Progenitor cell of endocrine pancreas (in vitro differentiated cells): ENCODE measurements around the gene HINFP. TPM values are rescaled to one million over a fixed set of nuclear protein-coding genes. Genes with fewer than 3 reads are reported as not detected.
A peak's percentile ranks its signal among the peaks of the same experiment; 100 is the strongest.

Experiments
- DNase-seq: peaks from one replicate; pipeline ENCODE4 v3.0.0; 2021; ENCODE audit warnings: low spot score; ENCODE audit not compliant: unreplicated experiment
- H3K27ac Mint-ChIP-seq: 2 replicates; pipeline ENCODE4 v1.8.0; 2021; ENCODE audit warnings: mild to moderate bottlenecking, moderate library complexity, mixed read lengths
- H3K27me3 Mint-ChIP-seq: 2 replicates; pipeline ENCODE4 v1.8.0; 2021; ENCODE audit warnings: mixed read lengths
- H3K36me3 Mint-ChIP-seq: 2 replicates; pipeline ENCODE4 v1.8.0; 2022; ENCODE audit warnings: mixed read lengths; ENCODE audit not compliant: insufficient read depth
- H3K4me1 Mint-ChIP-seq: 2 replicates; pipeline ENCODE4 v1.8.0; 2021; ENCODE audit warnings: low read depth, mixed read lengths
- H3K4me3 Mint-ChIP-seq: 2 replicates; pipeline ENCODE4 v1.8.0; 2021; ENCODE audit warnings: low read depth, mild to moderate bottlenecking, moderate library complexity, mixed read lengths
- H3K9me3 Mint-ChIP-seq: 2 replicates; pipeline ENCODE4 v1.8.0; 2021; ENCODE audit warnings: low read depth, mixed read lengths
- total RNA-seq: library from RNA; stranded (reverse); gene quantifications from 2 replicates; pipeline ENCODE4 v1.2.1, GENCODE V29; 2021
- TF ChIP-seq, protein P1 (sequence below): fragments of 200-600 bp; sonication (generic); IDR thresholded peaks from one replicate; pipeline ENCODE4 v1.5.0; 2021; ENCODE audit warnings: antibody characterized with exemption, mild to moderate bottlenecking; ENCODE audit not compliant: unreplicated experiment

Gene HINFP
- total RNA-seq, 1 donor from 2014 or later, result 48.7 TPM

DNA sequence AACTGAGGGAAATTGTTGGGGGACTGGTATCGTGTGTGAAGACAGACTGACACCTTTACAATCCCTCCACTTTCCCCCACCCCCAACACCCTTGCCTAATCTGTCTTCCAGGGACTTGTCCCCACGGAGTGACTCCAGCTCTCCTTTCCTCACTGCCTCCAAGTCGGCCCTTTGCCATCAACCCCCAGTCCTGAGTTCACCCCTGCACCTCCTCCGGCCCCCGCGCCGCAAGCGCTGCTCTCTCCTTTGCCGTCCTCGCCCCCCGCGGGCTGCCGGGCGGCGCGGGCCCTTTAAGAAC, 27.3 kb downstream of the HINFP start:
- Mint-ChIP-seq H3K9me3 (no peaks in the 10 kb centered on the region), H3K4me1 (no peaks in the 10 kb centered on the region), H3K27ac (no peak overlapping the region), H3K36me3 (no peaks in the 10 kb centered on the region), H3K27me3 (peaks cover 76% of the 10 kb centered on the region), H3K4me3 (peak overlapping the region; percentile 61)
- no peak for DNase-seq
- TF ChIP-seq, protein P1, sequence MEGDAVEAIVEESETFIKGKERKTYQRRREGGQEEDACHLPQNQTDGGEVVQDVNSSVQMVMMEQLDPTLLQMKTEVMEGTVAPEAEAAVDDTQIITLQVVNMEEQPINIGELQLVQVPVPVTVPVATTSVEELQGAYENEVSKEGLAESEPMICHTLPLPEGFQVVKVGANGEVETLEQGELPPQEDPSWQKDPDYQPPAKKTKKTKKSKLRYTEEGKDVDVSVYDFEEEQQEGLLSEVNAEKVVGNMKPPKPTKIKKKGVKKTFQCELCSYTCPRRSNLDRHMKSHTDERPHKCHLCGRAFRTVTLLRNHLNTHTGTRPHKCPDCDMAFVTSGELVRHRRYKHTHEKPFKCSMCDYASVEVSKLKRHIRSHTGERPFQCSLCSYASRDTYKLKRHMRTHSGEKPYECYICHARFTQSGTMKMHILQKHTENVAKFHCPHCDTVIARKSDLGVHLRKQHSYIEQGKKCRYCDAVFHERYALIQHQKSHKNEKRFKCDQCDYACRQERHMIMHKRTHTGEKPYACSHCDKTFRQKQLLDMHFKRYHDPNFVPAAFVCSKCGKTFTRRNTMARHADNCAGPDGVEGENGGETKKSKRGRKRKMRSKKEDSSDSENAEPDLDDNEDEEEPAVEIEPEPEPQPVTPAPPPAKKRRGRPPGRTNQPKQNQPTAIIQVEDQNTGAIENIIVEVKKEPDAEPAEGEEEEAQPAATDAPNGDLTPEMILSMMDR, result no peak

DNA sequence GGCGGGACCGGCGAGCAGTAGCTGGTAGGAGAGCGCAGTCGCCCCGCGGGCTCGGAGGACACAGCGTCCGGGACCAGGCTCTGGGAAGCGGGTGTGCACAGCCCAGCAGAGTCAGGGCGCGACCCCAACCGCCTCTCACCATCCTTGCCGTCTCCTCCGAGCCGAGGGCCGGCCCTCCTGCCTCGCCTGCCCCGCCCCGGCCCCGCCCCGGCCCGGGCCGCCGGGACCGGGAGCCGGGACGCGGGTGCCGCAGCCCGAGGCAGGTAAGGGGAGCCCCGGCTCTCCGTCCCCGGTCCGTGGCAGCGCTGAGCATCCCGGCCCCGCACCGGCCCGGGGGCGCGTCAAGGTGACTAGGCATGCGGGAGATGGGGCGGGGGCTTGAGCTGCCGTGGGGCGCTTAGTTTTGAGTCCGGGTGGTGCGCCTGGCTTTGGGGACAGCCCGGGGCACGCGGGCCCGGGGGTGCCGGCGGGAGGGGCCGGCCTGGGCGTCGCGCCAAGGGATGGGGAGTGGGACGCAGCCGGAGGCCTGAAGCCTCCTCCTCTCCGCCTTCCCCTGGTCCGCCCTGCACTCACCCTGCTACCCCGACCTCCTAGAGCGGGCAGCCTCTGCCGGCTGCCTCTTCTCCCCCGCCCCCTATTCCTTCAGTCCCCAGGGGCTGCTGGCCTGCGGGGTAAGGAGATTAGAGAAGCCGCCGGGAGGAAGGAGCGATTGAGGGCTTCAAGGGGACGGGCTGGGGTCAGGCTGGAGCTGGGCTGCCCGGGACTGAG, 27.8 kb downstream of the HINFP start, which contains the start of gene ABCG4:
TSS of gene ABCG4 (plus strand) at position 35 of the 768 bp plus-strand sequence. CDS start 914 bp downstream, outside the sequence.
- Mint-ChIP-seq H3K4me3 (peak within 1 kb of the TSS; percentile 66), H3K27me3 (peaks cover 79% of the 10 kb centered on the region), H3K4me1 (no peaks in the 10 kb centered on the region), H3K9me3 (no peaks in the 10 kb centered on the region), H3K36me3 (no peaks in the 10 kb centered on the region), H3K27ac (no peak within 1 kb of the TSS)
- TF ChIP-seq, protein P1, result no peak
- no peak for DNase-seq

DNA sequence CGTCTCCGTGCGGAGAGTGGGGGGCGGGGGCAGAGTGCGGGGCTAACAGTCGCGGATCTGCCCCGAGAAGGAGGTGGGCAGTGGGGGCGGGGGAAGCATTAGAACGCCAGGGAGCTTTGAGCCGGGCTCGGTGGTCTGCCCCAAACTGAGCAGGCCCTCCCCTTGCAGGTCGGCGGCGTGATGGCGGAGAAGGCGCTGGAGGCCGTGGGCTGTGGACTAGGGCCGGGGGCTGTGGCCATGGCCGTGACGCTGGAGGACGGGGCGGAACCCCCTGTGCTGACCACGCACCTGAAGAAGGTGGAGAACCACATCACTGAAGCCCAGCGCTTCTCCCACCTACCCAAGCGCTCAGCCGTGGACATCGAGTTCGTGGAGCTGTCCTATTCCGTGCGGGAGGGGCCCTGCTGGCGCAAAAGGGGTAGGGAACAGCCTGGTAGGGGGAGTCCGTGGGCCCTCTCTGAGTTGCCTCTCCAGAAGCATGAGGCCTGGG, 28.5 kb downstream of the HINFP start:
- Mint-ChIP-seq H3K36me3 (no peaks in the 10 kb centered on the region), H3K27me3 (peaks cover 79% of the 10 kb centered on the region), H3K27ac (no peak overlapping the region), H3K4me1 (no peaks in the 10 kb centered on the region), H3K4me3 (peak overlapping the region; percentile 66), H3K9me3 (no peaks in the 10 kb centered on the region)
- TF ChIP-seq, protein P1, result no peak
- no peak for DNase-seq

DNA sequence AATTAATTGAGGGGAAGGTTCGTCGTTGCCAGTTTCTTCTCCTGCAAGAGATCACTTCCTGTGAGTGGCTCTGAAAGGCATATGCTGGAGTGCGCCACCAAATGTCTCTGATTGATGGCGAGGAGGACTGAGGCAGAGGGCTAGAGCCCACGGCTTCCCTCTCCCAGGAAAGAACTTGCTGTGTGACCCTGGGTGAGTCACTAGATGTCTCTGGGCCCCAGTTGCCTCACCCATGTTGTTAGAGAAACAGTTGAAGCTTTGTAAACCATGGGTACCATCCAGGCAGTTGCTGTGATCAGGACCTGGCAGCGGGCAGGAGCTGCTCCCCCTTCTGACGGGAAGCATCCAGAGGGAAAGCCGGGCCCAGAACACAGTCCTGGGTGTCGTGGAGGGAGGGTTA, 30.7 kb downstream of the HINFP start:
- TF ChIP-seq, protein P1, result no peak
- Mint-ChIP-seq H3K4me3 (no peak overlapping the region), H3K36me3 (no peaks in the 10 kb centered on the region), H3K9me3 (no peaks in the 10 kb centered on the region), H3K4me1 (no peaks in the 10 kb centered on the region), H3K27me3 (peaks cover 80% of the 10 kb centered on the region), H3K27ac (no peak overlapping the region)
- no peak for DNase-seq

DNA sequence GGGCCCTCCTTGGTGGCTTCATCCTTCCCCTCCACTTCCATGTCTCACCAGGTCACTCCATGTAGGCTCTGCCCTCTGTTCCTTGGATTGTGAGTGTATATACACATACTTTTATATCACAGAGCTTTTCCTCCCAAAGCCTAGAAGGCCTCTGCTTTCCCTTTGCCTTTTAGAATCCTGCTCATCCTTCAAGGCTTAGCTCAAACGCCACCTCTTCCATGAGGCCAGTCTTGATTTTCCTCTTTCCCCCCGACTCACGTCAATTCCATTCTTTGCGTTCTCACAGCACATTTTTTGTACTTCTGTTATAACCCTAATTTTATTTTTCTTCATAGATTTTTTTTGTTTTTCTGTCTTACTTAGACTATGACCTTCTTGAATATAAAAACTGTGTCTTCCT, 31.2 kb downstream of the HINFP start:
- TF ChIP-seq, protein P1, result no peak
- H3K4me3 Mint-ChIP-seq, result no peak overlapping the region
- H3K9me3 Mint-ChIP-seq, result no peaks in the 10 kb centered on the region
- peaks cover 74% of the 10 kb centered on the region for H3K27me3 Mint-ChIP-seq
- DNase-seq, result no peak
- no peaks in the 10 kb centered on the region for H3K36me3 Mint-ChIP-seq
- H3K27ac Mint-ChIP-seq, result no peak overlapping the region
- H3K4me1 Mint-ChIP-seq, result no peaks in the 10 kb centered on the region
